ENCODE measurements around the gene AP5S1.

GRCh38 chr20:3843490-3843889, 23.1 kb downstream of the AP5S1 start:
- TF ChIP-seq, protein P1, sequence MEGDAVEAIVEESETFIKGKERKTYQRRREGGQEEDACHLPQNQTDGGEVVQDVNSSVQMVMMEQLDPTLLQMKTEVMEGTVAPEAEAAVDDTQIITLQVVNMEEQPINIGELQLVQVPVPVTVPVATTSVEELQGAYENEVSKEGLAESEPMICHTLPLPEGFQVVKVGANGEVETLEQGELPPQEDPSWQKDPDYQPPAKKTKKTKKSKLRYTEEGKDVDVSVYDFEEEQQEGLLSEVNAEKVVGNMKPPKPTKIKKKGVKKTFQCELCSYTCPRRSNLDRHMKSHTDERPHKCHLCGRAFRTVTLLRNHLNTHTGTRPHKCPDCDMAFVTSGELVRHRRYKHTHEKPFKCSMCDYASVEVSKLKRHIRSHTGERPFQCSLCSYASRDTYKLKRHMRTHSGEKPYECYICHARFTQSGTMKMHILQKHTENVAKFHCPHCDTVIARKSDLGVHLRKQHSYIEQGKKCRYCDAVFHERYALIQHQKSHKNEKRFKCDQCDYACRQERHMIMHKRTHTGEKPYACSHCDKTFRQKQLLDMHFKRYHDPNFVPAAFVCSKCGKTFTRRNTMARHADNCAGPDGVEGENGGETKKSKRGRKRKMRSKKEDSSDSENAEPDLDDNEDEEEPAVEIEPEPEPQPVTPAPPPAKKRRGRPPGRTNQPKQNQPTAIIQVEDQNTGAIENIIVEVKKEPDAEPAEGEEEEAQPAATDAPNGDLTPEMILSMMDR (IDR thresholded peaks at IDR 0.05): no peak
- TF ChIP-seq RFX5 (IDR thresholded peaks at IDR 0.05; ENCODE audit: low read length) (no peak), TAF1 (IDR thresholded peaks at IDR 0.05; ENCODE audit: borderline replicate concordance, low read depth, low read length) (no peak), EZH2phosphoT487 (IDR thresholded peaks at IDR 0.05; ENCODE audit: borderline replicate concordance, low read depth) (no peak), REST (IDR thresholded peaks at IDR 0.05; ENCODE audit: low read depth, low read length) (no peak), POLR2AphosphoS5 (IDR thresholded peaks at IDR 0.05; ENCODE audit: low read depth, low read length) (no peak), MXI1 (IDR thresholded peaks at IDR 0.05; ENCODE audit: low read depth, low read length) (no peak), SIN3A (IDR thresholded peaks at IDR 0.05; ENCODE audit: borderline replicate concordance, low read depth, low read length) (no peak), SMC3 (IDR thresholded peaks at IDR 0.05; ENCODE audit: low read depth, low read length) (no peak), FOXJ3 (CRISPR knock-in tag; IDR thresholded peaks at IDR 0.05) (no peak), RAD21 (IDR thresholded peaks at IDR 0.05; ENCODE audit: low read length) (no peak), TEAD4 (IDR thresholded peaks at IDR 0.05; ENCODE audit: borderline replicate concordance, insufficient read depth) (no peak), EP300 (IDR thresholded peaks at IDR 0.05; ENCODE audit: borderline replicate concordance in 1 of 2, low read depth in 1 of 2, low read length in 1 of 2) (no peak)
- TF ChIP-seq, protein P2, sequence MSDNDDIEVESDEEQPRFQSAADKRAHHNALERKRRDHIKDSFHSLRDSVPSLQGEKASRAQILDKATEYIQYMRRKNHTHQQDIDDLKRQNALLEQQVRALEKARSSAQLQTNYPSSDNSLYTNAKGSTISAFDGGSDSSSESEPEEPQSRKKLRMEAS (IDR thresholded peaks at IDR 0.05; ENCODE audit: low read depth): no peak

Data from SK-N-SH (cell line).